Left ventricle myocardium inferior (tissue), 1 donor: ENCODE measurements around the gene MAJIN. TPM values are rescaled to one million over a fixed set of nuclear protein-coding genes. Genes with fewer than 3 reads are reported as not detected.
A peak's percentile ranks its signal among the peaks of the same experiment; 100 is the strongest.

Experiments
- DNase-seq: peaks from one replicate; pipeline ENCODE4 v3.0.0-alpha.2; 2020
- H3K27ac ChIP-seq: fragments of 200-600 bp; replicated peaks from 2 replicates; pipeline ENCODE4 v1.8.0; 2021
- H3K27me3 ChIP-seq: fragments of 200-600 bp; 2 replicates; pipeline ENCODE4 v1.8.0; 2021; ENCODE audit warnings: low read depth
- H3K36me3 ChIP-seq: fragments of 200-600 bp; 2 replicates; pipeline ENCODE4 v1.8.0; 2021
- H3K4me1 ChIP-seq: fragments of 200-600 bp; 2 replicates; pipeline ENCODE4 v1.8.0; 2021
- H3K4me3 ChIP-seq: fragments of 200-600 bp; 2 replicates; pipeline ENCODE4 v1.8.0; 2021; ENCODE audit warnings: mild to moderate bottlenecking, moderate library complexity
- H3K9me3 ChIP-seq: fragments of 200-600 bp; replicated peaks from 2 replicates; pipeline ENCODE4 v1.8.0; 2021
- CTCF ChIP-seq: fragments of 200-600 bp; IDR thresholded peaks from 2 replicates; pipeline ENCODE4 v1.8.0; 2021; ENCODE audit warnings: antibody characterized with exemption, mild to moderate bottlenecking, borderline replicate concordance
- intact Hi-C: fragments of 100-400 bp; cut with micrococcal nuclease; formaldehyde crosslinking; loops from one replicate; pipeline ENCODE4 v1.11.0; 2022
- total RNA-seq: library from RNA; stranded (reverse); fragmentation: NEBNext Ultra II Directional; extraction: Animal tissue kit (Norgen Biotek cat#: 25700); gene quantifications from one replicate; pipeline ENCODE4 v1.2.1, GENCODE V29; 2021
- donor health status: DM: no; HTN: yes; CAD: no; lungs with severe emphysema.

Gene MAJIN
- total RNA-seq, 1 donor from 2014 or later = not detected

- Histone ChIP-seq H3K9me3 (no peaks in the 10 kb centered on the region), H3K27ac (peak overlapping the region; percentile 86), H3K4me1 (peaks cover 68% of the 10 kb centered on the region), H3K4me3 (no peak overlapping the region), H3K27me3 (no peaks in the 10 kb centered on the region), H3K36me3 (no peaks in the 10 kb centered on the region)
- intact Hi-C loops = no loop called here
- no peak for DNase-seq
- TF ChIP-seq CTCF = no peak
Observed at GRCh38 chr11:64920124-64920523, 51.8 kb downstream of the MAJIN start.

- Histone ChIP-seq H3K36me3 (no peaks in the 10 kb centered on the region), H3K9me3 (no peaks in the 10 kb centered on the region), H3K27ac (peak overlapping the region; percentile 86), H3K4me1 (peaks cover 63% of the 10 kb centered on the region), H3K27me3 (no peaks in the 10 kb centered on the region), H3K4me3 (no peak overlapping the region)
- DNase-seq = no peak
- intact Hi-C loops = no loop called here
- TF ChIP-seq CTCF = no peak
Observed at GRCh38 chr11:64919627-64920026, 52.3 kb downstream of the MAJIN start.

GRCh38 chr11:64918017-64918416 lies 53.9 kb downstream of the MAJIN start:
- Histone ChIP-seq H3K4me3 (peak overlapping the region; percentile 75), H3K36me3 (peaks cover 13% of the 10 kb centered on the region), H3K9me3 (no peaks in the 10 kb centered on the region), H3K27me3 (no peaks in the 10 kb centered on the region), H3K4me1 (peaks cover 49% of the 10 kb centered on the region), H3K27ac (peak overlapping the region; percentile 86)
- no peak for TF ChIP-seq CTCF
- intact Hi-C loops = no loop called here
- DNase-seq = no peak

GRCh38 chr11:64917663-64917995 lies 54.3 kb downstream of the MAJIN start:
- H3K9me3 ChIP-seq = no peaks in the 10 kb centered on the region
- peaks cover 17% of the 10 kb centered on the region for H3K36me3 ChIP-seq
- no peak for TF ChIP-seq CTCF
- H3K27ac ChIP-seq = peak overlapping the region; percentile 86
- H3K4me1 ChIP-seq = peaks cover 48% of the 10 kb centered on the region
- peak overlapping the region; percentile 75 for H3K4me3 ChIP-seq
- DNase-seq = no peak
- H3K27me3 ChIP-seq = no peaks in the 10 kb centered on the region
- intact Hi-C loops = no loop called here

- peaks cover 48% of the 10 kb centered on the region for H3K4me1 ChIP-seq
- peak within 1 kb of the TSS; percentile 75 for H3K4me3 ChIP-seq
- H3K9me3 ChIP-seq = no peaks in the 10 kb centered on the region
- H3K27me3 ChIP-seq = no peaks in the 10 kb centered on the region
- peaks cover 23% of the 10 kb centered on the region for H3K36me3 ChIP-seq
- no peak for TF ChIP-seq CTCF
- intact Hi-C loops = no loop called here
- peak within 1 kb of the TSS; percentile 86 for H3K27ac ChIP-seq
- peak; percentile 99 for DNase-seq
Observed at GRCh38 chr11:64916775-64917662, 54.9 kb downstream of the MAJIN start, which contains the start of gene ATG2A. Gene ATG2A (minus strand): TSS chr11:64917209. CDS start chr11:64917135, 74 bp downstream.
